ENCODE results near the gene NUDT21.

The NUDT21 gene

GRCh38 chr16:56387396-56387795, 63.7 kb downstream of the NUDT21 start:
- H3K79me1 ChIP-seq (ENCODE audit: low read depth, low read length) = no peaks in the 10 kb centered on the region
- H4K91ac ChIP-seq (ENCODE audit: low read depth, low read length, poor library complexity) = no peak overlapping the region
- peaks cover 24 to 86% of the 10 kb centered on the region in 2 donors for H3K36me3 ChIP-seq (replicated peaks in 1 of 2; ENCODE audit: control insufficient read depth in 2 of 2, insufficient read depth in 2 of 2, low read length in 2 of 2)
- no peak overlapping the region for H3K9ac ChIP-seq (ENCODE audit: low read depth, low read length, poor library complexity)
- no peak overlapping the region for H2BK15ac ChIP-seq (ENCODE audit: low read length)
- no peak overlapping the region for H3K4me3 ChIP-seq (ENCODE audit: low read length in 2 of 2)
- H2BK120ac ChIP-seq (ENCODE audit: low read depth, low read length) = no peak overlapping the region
- H2AFZ ChIP-seq (ENCODE audit: low read length) = no peak overlapping the region
- DNase-seq (ENCODE audit: low spot score) = no peak
- WGBS, 2 donors (ENCODE audit: extremely low coverage in 2 of 2, insufficient read length in 2 of 2, insufficient replicate concordance in 1 of 2) = no CpG with 5 or more reads among the region's 3 CpGs
- H3K4ac ChIP-seq (ENCODE audit: low read length) = no peak overlapping the region
- no peak overlapping the region for H2AK5ac ChIP-seq (ENCODE audit: low read depth, low read length)
- H3K18ac ChIP-seq (ENCODE audit: low read length) = no peak overlapping the region
- no peak overlapping the region for H2BK5ac ChIP-seq (ENCODE audit: low read length)
- no peak overlapping the region for H3K23ac ChIP-seq (ENCODE audit: low read depth, low read length, poor library complexity)
- H3K27me3 ChIP-seq (ENCODE audit: control insufficient read depth in 3 of 3, insufficient read depth in 3 of 3, low read depth in 1 of 3, low read length in 3 of 3) = no peaks in the 10 kb centered on the region
- H4K8ac ChIP-seq (ENCODE audit: low read depth, low read length) = no peak overlapping the region
- H3K27ac ChIP-seq (replicated peaks; ENCODE audit: low read length) = no peak overlapping the region
- no peak overlapping the region for H2BK12ac ChIP-seq (ENCODE audit: low read length)
- H3K4me1 ChIP-seq (ENCODE audit: control insufficient read depth in 2 of 2, insufficient read depth in 1 of 2, low read depth in 1 of 2, low read length in 2 of 2) = no peaks in the 10 kb centered on the region
- no peak overlapping the region for H3K14ac ChIP-seq (ENCODE audit: low read length)
- H3K4me2 ChIP-seq (ENCODE audit: insufficient read depth, low read length, poor library complexity, severe bottlenecking) = no peak overlapping the region
- peaks cover 0 to 9% of the 10 kb centered on the region in 2 donors for H3K9me3 ChIP-seq (replicated peaks in 1 of 2; ENCODE audit: control insufficient read depth in 2 of 2, insufficient read depth in 1 of 2, low read depth in 1 of 2, low read length in 2 of 2)

- no peak for DNase-seq (ENCODE audit: low spot score)
- H2BK5ac ChIP-seq (ENCODE audit: low read length) = no peak overlapping the region
- no peaks in the 10 kb centered on the region for H3K4me1 ChIP-seq (ENCODE audit: control insufficient read depth in 2 of 2, insufficient read depth in 1 of 2, low read depth in 1 of 2, low read length in 2 of 2)
- H3K9ac ChIP-seq (ENCODE audit: low read depth, low read length, poor library complexity) = no peak overlapping the region
- no peaks in the 10 kb centered on the region for H3K79me1 ChIP-seq (ENCODE audit: low read depth, low read length)
- H3K4me3 ChIP-seq (ENCODE audit: low read length in 2 of 2) = no peak overlapping the region
- H3K18ac ChIP-seq (ENCODE audit: low read length) = no peak overlapping the region
- H3K4ac ChIP-seq (ENCODE audit: low read length) = no peak overlapping the region
- no peak overlapping the region for H4K91ac ChIP-seq (ENCODE audit: low read depth, low read length, poor library complexity)
- no peak overlapping the region for H2BK120ac ChIP-seq (ENCODE audit: low read depth, low read length)
- no peak overlapping the region for H2AK5ac ChIP-seq (ENCODE audit: low read depth, low read length)
- peaks cover 22 to 94% of the 10 kb centered on the region in 2 donors for H3K36me3 ChIP-seq (replicated peaks in 1 of 2; ENCODE audit: control insufficient read depth in 2 of 2, insufficient read depth in 2 of 2, low read length in 2 of 2)
- H3K27me3 ChIP-seq (ENCODE audit: control insufficient read depth in 3 of 3, insufficient read depth in 3 of 3, low read depth in 1 of 3, low read length in 3 of 3) = no peaks in the 10 kb centered on the region
- no peak overlapping the region for H3K4me2 ChIP-seq (ENCODE audit: insufficient read depth, low read length, poor library complexity, severe bottlenecking)
- H3K9me3 ChIP-seq (replicated peaks in 1 of 2; ENCODE audit: control insufficient read depth in 2 of 2, insufficient read depth in 1 of 2, low read depth in 1 of 2, low read length in 2 of 2) = peaks cover 7 to 28% of the 10 kb centered on the region in 2 donors
- no peak overlapping the region for H2BK12ac ChIP-seq (ENCODE audit: low read length)
- no peak overlapping the region for H3K14ac ChIP-seq (ENCODE audit: low read length)
- WGBS, 2 donors (ENCODE audit: extremely low coverage in 2 of 2, insufficient read length in 2 of 2, insufficient replicate concordance in 1 of 2) = no CpG with 5 or more reads among the region's 4 CpGs
- H3K23ac ChIP-seq (ENCODE audit: low read depth, low read length, poor library complexity) = no peak overlapping the region
- H3K27ac ChIP-seq (replicated peaks; ENCODE audit: low read length) = no peak overlapping the region
- no peak overlapping the region for H2AFZ ChIP-seq (ENCODE audit: low read length)
- H2BK15ac ChIP-seq (ENCODE audit: low read length) = no peak overlapping the region
- no peak overlapping the region for H4K8ac ChIP-seq (ENCODE audit: low read depth, low read length)
These were observed 66.9 kb downstream of the NUDT21 start for GRCh38 chr16:56384074-56384721.

- Histone ChIP-seq H3K9ac (ENCODE audit: low read depth, low read length, poor library complexity) (no peak overlapping the region), H3K4ac (ENCODE audit: low read length) (no peak overlapping the region), H2AFZ (ENCODE audit: low read length) (no peak overlapping the region), H3K27me3 (ENCODE audit: control insufficient read depth in 3 of 3, insufficient read depth in 3 of 3, low read depth in 1 of 3, low read length in 3 of 3) (no peaks in the 10 kb centered on the region), H2BK15ac (ENCODE audit: low read length) (no peak overlapping the region), H4K91ac (ENCODE audit: low read depth, low read length, poor library complexity) (no peak overlapping the region), H2BK5ac (ENCODE audit: low read length) (no peak overlapping the region), H3K4me2 (ENCODE audit: insufficient read depth, low read length, poor library complexity, severe bottlenecking) (no peak overlapping the region), H3K4me3 (ENCODE audit: low read length in 2 of 2) (no peak overlapping the region), H2AK5ac (ENCODE audit: low read depth, low read length) (no peak overlapping the region), H2BK12ac (ENCODE audit: low read length) (no peak overlapping the region), H3K9me3 (replicated peaks in 1 of 2; ENCODE audit: control insufficient read depth in 2 of 2, insufficient read depth in 1 of 2, low read depth in 1 of 2, low read length in 2 of 2) (peaks cover 9 to 35% of the 10 kb centered on the region in 2 donors), H3K23ac (ENCODE audit: low read depth, low read length, poor library complexity) (no peak overlapping the region), H4K8ac (ENCODE audit: low read depth, low read length) (no peak overlapping the region), H3K36me3 (replicated peaks in 1 of 2; ENCODE audit: control insufficient read depth in 2 of 2, insufficient read depth in 2 of 2, low read length in 2 of 2) (peaks cover 21 to 94% of the 10 kb centered on the region in 2 donors), H3K79me1 (ENCODE audit: low read depth, low read length) (no peaks in the 10 kb centered on the region), H3K4me1 (ENCODE audit: control insufficient read depth in 2 of 2, insufficient read depth in 1 of 2, low read depth in 1 of 2, low read length in 2 of 2) (no peaks in the 10 kb centered on the region), H3K14ac (ENCODE audit: low read length) (no peak overlapping the region), H2BK120ac (ENCODE audit: low read depth, low read length) (no peak overlapping the region), H3K27ac (replicated peaks; ENCODE audit: low read length) (no peak overlapping the region), H3K18ac (ENCODE audit: low read length) (no peak overlapping the region)
- no CpG with 5 or more reads among the region's 5 CpGs for WGBS, 2 donors (ENCODE audit: extremely low coverage in 2 of 2, insufficient read length in 2 of 2, insufficient replicate concordance in 1 of 2)
- DNase-seq (ENCODE audit: low spot score) = no peak
These were observed 68.2 kb downstream of the NUDT21 start for GRCh38 chr16:56382901-56383355.

- Histone ChIP-seq H3K27me3 (ENCODE audit: control insufficient read depth in 3 of 3, insufficient read depth in 3 of 3, low read depth in 1 of 3, low read length in 3 of 3) (no peaks in the 10 kb centered on the region), H3K4me1 (ENCODE audit: control insufficient read depth in 2 of 2, insufficient read depth in 1 of 2, low read depth in 1 of 2, low read length in 2 of 2) (no peaks in the 10 kb centered on the region), H3K9me3 (replicated peaks in 1 of 2; ENCODE audit: control insufficient read depth in 2 of 2, insufficient read depth in 1 of 2, low read depth in 1 of 2, low read length in 2 of 2) (peaks cover 9 to 39% of the 10 kb centered on the region in 2 donors), H3K23ac (ENCODE audit: low read depth, low read length, poor library complexity) (no peak overlapping the region), H2AFZ (ENCODE audit: low read length) (no peak overlapping the region), H3K27ac (replicated peaks; ENCODE audit: low read length) (no peak overlapping the region), H2BK15ac (ENCODE audit: low read length) (no peak overlapping the region), H2BK5ac (ENCODE audit: low read length) (no peak overlapping the region), H2AK5ac (ENCODE audit: low read depth, low read length) (no peak overlapping the region), H3K9ac (ENCODE audit: low read depth, low read length, poor library complexity) (no peak overlapping the region), H3K14ac (ENCODE audit: low read length) (no peak overlapping the region), H3K36me3 (replicated peaks in 1 of 2; ENCODE audit: control insufficient read depth in 2 of 2, insufficient read depth in 2 of 2, low read length in 2 of 2) (peaks cover 21 to 94% of the 10 kb centered on the region in 2 donors), H2BK12ac (ENCODE audit: low read length) (no peak overlapping the region), H4K91ac (ENCODE audit: low read depth, low read length, poor library complexity) (no peak overlapping the region), H3K18ac (ENCODE audit: low read length) (no peak overlapping the region), H3K4me3 (ENCODE audit: low read length in 2 of 2) (no peak overlapping the region), H2BK120ac (ENCODE audit: low read depth, low read length) (no peak overlapping the region), H3K4me2 (ENCODE audit: insufficient read depth, low read length, poor library complexity, severe bottlenecking) (no peak overlapping the region), H3K79me1 (ENCODE audit: low read depth, low read length) (no peaks in the 10 kb centered on the region), H4K8ac (ENCODE audit: low read depth, low read length) (no peak overlapping the region), H3K4ac (ENCODE audit: low read length) (no peak overlapping the region)
- no peak for DNase-seq (ENCODE audit: low spot score)
- no CpG with 5 or more reads among the region's 4 CpGs for WGBS, 2 donors (ENCODE audit: extremely low coverage in 2 of 2, insufficient read length in 2 of 2, insufficient replicate concordance in 1 of 2)
These were observed 68.7 kb downstream of the NUDT21 start for GRCh38 chr16:56382459-56382858.

All from neuronal stem cell (in vitro differentiated cells).